RPMI7951 (cell line): ENCODE data around the gene NHLH2. TPM values are rescaled to one million over a fixed set of nuclear protein-coding genes. Genes with fewer than 3 reads are reported as not detected.

ENCODE experiments used
- DNase-seq: peaks from one replicate; pipeline ENCODE4 v3.0.0-alpha.2; 2012; ENCODE audit warnings: low read depth
- total RNA-seq: library from RNA; depleted of rRNA; stranded (reverse); fragments of >200 nt; shearing (Covaris generic); gene quantifications from 2 replicates; pipeline ENCODE4 v1.2.3, GENCODE V29; 2014; rRNA removed

Gene NHLH2
- not detected in 2 replicates for total RNA-seq

DNA sequence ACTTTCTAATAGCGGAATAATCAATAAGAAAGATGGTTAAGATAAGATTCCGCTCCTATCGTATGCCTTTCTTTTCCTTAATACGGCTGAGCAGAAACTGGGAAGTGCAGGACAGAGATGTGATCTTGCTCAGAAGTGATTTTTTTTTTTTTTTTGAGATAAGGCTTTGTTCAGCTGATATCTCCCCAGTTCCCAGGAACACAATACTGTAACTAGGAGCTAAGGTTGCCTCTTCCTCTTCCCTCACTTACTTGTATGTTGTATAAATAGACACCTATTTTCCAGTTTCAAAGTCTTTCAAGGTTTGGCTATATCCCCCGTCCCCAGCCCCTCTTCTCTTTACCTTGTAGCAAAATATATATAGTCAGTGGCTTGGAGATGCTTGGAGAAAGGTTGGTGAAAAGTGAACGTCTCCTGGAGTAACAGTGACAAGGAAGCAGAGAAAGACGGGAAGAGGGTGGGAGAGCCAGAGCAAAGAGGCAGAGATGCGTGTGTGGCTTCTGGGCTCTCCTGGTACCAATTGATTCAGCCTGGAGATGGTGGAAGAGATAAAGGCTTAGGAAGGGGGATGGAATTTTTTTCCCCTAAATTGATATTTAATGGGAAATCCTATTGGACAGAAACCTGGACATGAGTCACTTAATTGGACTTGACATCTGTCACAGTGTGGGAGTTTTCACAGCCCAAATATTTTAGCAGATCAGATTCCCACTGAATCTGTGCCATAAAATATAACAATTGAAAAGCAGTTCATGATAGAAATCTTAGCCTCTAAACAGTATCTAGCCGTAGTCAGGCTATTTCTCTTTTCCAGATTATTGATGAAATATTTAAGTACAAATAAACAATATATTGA is at the start of gene NHLH2:
TSS of gene NHLH2 (minus strand) at position 522 of the 856 bp plus-strand sequence. CDS start 2,754 bp downstream, outside the sequence.
- DNase-seq = peak; percentile 7

DNA sequence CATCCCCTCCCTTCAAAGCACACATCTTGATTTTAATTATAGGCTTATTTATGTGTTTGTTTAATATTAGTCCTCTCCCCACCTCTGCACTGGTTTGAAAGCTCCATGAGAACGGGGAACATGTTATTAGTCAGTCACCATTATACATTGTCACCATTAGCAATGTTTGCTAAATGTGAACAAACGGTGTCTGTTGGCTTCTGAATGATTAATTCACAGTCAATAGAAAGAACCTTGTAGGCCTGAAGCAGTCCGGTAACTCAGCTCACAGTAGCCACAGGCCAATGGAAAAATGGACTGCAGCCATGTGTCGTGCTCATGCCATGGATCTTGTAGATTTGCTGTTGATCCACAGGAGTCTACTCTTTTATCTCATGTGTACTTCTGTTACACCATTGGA is 49.7 kb upstream of the NHLH2 start:
- DNase-seq = no peak

GRCh38 chr1:115888976-115889375 is 48.0 kb upstream of the NHLH2 start:
- no peak for DNase-seq

DNA sequence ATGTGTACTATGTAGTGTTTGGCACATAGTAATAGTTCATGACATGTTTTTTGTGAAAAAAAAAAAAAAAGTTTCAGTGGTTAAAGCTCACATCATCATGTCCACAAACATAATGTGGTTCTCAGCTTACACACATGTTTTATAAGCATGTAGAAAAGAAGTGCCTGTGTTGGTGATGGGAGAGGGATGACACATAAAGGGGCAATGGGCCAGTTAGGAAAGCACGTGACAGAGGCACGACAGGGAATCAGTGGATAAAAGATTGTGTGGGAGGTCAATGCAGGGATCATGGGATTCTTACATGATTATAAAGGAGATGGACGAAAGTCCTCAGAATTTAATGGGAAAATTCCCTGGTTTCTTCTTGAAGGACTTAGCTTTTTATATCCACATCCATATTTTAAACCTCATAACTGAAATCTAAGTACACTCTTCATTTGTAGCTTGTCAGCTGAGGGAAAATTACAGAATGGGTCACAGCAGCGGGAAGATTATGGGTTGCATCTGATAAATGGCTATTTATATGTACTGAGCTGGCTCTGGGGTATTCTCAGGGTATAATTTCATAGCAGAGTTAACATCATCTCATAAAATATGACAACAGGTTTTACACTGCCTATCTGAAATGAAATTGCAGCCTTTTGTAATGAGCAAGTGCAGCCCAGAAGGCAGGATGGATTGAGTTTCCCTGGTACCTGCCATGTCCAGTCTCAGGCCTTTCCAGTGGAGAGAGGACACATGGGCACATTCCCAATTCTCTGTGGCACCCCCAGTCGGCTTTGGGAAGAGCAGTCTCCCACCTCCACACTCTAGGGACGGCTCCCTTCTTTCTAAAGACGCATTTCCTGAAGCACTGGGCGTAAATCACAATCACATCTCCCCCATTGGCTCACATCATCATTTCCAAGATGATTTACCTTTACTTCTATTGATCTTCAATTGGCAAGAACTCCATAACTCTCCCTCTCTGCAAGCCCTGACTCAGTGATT is 42.3 kb upstream of the NHLH2 start:
- peak; percentile 11 for DNase-seq

- DNase-seq = no peak
Measured at GRCh38 chr1:115880981-115881672, 40.2 kb upstream of the NHLH2 start.

- no peak for DNase-seq
Measured at GRCh38 chr1:115879977-115880376, 39.1 kb upstream of the NHLH2 start.

DNA sequence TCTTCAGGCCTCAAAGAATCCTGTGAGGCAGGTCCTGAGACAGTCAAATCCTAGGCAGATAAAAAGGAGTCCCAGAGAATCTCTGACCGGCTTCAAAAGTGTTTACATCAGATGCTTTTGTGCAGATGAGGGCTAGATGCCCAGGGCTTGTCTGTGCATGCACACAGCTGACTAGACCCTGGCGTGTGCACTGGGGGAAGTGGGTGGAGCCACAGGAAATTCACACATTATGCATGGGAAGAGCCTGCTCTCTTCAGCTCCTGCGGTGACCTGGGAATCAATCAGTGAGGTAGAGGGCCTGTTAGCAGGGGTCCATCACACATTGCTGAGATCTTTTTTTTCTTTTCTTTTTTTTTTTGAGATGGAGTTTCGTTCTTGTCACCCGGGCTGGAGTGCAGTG is 36.6 kb upstream of the NHLH2 start:
- DNase-seq = no peak

- peak; percentile 67 for DNase-seq
Measured at GRCh38 chr1:115874904-115875303, 34.0 kb upstream of the NHLH2 start.

- DNase-seq = no peak
Measured at GRCh38 chr1:115874497-115874896, 33.6 kb upstream of the NHLH2 start.

DNA sequence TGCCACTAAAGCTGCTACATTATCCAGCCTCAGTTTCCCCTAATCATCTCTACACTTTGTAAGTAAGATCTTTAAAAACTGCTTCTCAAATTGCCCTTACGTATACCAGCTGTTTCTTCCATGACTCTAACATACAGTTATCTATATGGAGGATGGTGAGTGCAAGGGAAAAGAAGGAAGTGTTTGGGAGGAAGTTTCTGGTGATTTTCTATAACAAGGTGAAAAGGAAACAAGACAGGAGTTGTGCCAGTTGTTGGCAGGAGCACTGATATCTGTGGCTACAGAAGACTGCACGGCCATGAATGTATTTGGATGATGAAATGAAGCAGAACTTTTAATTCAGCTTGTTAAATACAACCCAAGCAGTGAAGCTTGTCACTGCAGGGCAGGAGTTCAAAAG is 32.3 kb upstream of the NHLH2 start:
- no peak for DNase-seq

DNA sequence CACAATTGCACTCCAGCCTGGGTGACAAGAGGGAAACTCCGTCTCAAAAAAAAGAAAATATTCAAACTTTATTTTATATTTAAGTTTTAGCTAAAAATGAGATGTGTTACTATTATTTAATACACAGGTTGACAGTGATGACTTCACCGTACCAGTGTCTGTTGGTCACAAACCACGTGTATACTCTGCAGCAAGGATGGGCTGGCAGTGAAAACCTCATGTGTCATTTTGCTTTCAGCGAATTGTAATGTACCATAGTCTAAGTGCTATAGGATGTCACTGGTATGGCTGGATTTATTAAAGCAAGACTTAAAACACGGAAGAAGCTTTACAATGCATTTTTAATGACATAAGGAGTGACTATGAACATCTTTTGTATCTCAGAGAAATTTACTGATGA is 28.1 kb upstream of the NHLH2 start:
- DNase-seq = no peak

DNA sequence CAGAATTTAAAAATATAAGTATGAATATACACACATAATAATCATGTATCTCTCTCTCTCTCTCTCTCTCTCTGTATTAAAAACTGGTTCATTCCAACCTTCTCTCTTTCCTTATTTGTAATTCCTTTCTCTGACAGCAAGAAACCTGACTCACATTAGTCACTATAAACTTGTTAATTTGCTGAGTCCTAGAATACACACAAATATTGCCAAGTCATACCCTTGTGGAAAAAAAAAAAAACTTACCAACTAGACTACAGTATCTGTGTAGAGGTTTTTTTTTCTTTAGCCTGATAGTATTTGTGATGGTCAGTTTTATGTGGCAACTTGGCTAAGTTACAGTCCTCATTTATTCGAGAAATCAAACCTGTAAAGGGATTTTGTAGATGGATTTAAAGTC is 26.3 kb upstream of the NHLH2 start:
- no peak for DNase-seq

GRCh38 chr1:115865704-115866380 is 24.9 kb upstream of the NHLH2 start:
- DNase-seq = peak; percentile 5

GRCh38 chr1:115862403-115862802 is 21.5 kb upstream of the NHLH2 start:
- no peak for DNase-seq

GRCh38 chr1:115854005-115854404 is 13.1 kb upstream of the NHLH2 start:
- no peak for DNase-seq

DNA sequence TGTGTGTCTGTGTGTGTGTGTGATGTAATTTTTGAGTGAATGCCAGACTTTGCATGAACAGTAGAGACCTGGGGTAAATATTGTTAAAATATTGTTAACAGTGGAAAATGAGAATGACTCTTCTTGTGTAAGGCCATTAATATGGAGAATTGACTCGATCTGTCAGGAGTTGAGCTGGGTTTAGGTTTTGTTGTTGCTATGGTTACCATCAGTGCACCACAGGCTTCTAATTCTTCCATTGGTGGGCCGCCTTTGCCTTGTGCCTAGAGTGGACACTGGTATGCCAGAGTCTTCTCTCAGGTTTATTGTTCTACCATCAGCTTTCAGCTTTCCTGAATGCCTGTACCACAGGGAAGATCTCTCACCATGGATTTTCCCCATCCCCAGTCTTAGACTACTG is 10.0 kb upstream of the NHLH2 start:
- DNase-seq = no peak

DNA sequence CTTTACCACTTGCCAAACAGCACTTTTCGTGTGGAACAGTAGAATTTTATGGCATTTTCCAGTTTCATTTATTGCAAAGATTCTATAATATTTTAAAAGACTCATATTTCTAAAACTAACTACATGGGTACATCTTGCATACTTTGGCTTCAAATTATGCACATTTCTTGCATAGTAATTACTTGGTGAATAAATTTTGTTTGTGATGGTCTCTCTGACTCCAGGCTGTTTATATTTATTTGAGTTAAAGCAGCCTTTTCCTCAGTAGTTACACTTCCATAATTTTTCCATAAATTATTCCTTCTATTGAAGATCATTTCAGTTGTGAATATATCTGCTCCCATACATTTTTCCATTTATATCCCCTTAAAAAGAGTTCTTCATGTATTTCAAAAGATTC is 6.9 kb upstream of the NHLH2 start:
- DNase-seq = no peak

GRCh38 chr1:115842948-115843347 is 2.0 kb upstream of the NHLH2 start:
- no peak for DNase-seq

GRCh38 chr1:115839679-115840237 is 1.2 kb downstream of the NHLH2 start:
- no peak for DNase-seq

DNA sequence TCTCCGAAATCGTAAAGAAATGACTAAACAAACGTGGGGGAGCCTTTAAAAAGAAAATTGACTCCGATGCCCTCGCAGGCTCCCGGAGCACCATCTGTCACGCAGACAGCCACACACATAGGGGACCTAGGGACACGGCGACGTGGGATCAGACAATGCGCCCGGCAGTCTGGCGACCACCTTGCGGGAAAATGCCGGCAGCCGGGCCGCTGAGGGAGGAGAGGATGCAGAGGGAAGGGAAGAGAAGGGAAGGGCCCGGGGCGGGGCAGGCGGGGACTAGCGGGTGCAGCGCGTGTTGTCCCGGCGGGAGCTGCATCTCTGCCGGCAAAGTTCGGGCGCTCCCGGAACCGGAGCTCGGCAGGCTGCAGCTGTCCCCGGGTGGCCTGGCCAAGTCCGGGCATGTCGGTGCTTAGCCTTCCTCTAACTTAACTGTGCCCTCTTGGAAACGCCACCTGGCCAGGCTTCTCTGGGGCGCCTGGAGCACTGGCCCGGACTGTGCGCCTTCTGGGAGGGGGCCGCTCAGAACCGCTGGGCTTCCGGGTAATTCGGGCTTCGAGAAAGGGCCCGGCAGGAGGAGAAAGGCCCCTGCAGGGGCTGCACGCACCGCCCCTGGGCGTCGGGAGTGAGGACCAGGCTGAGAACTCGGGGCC is 1.8 kb downstream of the NHLH2 start:
- peak; percentile 3 for DNase-seq
